Stimulated activated naive CD4-positive, alpha-beta T cell treated with Interleukin-2 at 50 U/mL for 16 hours (primary cell): ENCODE measurements around the gene TMEM179.

Experiments
- DNase-seq: peaks from one replicate; lab custom pipeline; 2025; lab: John Stamatoyannopoulos, UW

The TMEM179 gene

GRCh38 chr14:104569435-104569834 lies 35.1 kb downstream of the TMEM179 start:
- DNase-seq, result no peak

DNA sequence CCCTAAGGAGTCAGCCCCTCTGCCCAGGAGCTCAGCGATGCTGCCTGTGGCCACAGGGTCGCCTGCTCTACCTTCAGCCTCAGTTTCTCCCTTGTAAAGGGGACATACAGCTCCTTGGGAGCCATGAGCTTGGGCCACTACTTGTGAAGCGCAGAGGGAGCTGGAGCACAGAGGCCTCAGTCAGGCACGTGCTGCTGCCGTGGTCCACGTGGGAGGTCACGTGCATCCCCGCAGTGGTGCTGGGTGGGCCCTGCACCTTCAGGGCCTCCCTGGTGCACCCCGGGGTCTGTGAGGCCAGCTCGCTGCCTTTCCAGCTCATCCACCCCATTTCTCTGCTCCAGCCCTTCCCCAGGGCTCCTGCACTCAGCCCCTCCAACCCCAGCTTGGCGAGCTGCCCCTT lies 36.0 kb downstream of the TMEM179 start:
- no peak for DNase-seq

GRCh38 chr14:104567957-104568225 lies 36.7 kb downstream of the TMEM179 start:
- DNase-seq, result no peak

DNA sequence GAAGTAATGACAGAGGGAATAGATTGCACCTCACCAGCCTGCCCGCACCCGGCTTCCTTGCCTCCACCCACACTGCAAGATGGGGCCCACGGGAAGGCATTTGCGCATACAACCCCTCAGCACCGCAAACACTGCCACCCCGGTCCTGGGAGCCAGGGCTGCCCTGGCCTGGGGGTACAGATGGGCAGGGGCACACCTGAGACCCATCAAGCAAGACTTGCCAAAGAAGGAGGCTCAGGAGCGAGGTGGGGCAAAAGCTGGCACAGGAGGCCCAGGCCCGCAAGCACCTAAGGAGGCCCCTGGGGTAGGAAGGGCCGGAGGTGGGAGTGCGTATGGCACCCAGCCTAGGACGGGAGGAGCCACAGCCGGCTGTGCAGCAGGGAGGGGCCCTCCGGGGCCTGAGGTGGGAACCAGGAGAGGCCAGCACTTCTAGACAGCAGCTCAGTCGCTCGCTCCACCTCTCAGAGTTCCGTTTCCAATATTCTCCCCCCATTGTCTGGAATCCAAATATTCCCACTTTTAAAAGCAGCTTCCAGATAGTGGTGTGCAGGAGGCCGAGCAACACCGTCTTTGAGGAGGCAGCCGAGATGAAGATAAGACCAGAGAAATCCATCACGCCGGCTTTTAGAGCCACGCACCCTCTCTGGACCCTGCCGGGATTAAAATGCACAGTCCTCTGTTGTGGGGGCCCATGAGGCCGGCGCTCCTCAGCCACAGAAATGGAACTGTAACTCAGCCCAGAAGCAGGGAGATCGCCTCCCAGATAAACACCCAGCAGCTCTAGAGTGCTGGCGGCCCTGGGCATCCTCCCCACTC lies 37.2 kb downstream of the TMEM179 start:
- DNase-seq, result no peak

DNA sequence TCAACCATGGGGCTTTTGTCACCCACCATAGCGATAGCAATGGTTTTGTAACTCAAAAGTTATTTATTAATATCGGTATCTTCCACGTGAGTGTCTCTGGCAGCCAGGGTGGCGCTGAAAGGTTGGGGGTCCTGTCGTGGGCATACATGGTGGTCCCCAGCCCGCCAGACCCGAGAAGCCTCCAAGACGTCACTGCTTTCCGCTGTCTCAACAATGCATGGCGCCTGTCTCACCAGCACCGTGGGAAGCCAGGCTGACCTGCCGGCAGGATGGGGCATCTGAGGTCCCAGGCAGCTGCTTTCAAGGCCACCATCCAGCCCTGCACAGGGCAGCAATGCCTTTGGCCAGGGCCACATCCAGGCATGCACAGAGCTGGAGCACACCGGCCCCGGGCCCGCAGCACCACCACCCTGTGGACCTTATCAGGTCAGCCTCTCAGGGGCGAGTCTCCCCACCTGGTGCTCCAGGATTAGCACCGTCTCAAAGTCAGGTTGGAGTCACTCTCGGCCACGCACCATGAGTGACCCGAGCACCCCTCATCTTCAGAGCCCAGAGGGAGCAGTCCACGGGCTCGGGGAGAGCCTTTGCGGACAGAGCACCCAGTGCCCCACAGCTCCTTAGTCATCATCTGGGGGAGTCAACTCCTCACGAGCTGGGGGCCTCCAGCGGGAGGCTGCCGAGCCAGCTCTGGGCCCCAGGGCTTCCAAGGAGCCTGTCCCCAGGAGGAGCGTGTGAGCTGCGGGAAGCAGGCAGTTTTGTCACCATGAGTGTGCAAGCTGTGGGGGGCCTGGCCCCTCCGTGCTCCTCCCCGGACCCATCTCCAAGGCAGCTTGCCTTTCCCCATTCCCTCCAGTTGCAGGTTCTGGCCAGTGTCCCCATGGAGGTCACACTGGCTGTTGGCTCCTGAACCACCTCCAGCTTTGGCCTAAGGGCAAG lies 39.6 kb downstream of the TMEM179 start:
- no peak for DNase-seq

GRCh38 chr14:104563742-104564615 lies 40.6 kb downstream of the TMEM179 start:
- DNase-seq, result peak; percentile 43

GRCh38 chr14:104563191-104563741 lies 41.3 kb downstream of the TMEM179 start:
- no peak for DNase-seq

DNA sequence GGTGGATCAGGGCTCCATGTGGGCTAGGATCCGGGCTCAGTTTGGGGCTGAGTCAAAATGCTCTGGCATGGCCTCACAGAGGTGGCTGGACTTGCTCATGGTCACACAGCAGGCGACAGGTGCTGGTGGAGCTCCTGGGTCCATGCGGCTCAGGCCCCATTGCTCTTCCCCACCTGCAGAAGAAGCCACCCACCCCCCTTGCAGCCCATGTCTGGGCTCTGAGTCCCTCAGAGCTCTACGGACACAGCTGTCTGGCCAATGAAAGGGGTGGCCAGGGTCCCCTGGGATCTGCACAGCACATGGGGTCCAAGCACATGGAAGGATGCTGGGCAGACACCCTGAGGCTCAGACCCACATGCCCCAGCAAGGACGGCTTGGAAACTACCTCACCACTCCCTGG lies 42.0 kb downstream of the TMEM179 start:
- no peak for DNase-seq

GRCh38 chr14:104561632-104562495 lies 42.7 kb downstream of the TMEM179 start:
- no peak for DNase-seq

- DNase-seq, result no peak
Measured at GRCh38 chr14:104561124-104561557, 43.4 kb downstream of the TMEM179 start.

DNA sequence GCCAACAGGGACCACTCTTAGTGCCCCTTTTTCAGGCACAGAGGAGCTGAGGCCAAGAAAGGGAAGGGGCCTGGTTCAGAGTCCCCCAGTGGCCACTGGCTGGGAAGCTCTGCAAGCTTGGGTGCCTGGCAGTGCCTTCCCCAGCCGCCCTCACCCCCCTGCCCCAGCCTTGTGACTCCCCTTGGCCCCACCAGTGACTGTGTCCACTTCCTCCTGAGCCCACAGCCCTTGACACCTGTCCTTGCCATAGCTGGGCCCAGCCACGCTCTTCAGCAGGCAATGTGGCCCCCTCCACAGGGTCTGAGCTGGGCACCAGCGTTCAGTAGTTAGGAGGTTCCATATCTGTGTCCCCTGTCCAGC lies 44.0 kb downstream of the TMEM179 start:
- DNase-seq, result no peak

DNA sequence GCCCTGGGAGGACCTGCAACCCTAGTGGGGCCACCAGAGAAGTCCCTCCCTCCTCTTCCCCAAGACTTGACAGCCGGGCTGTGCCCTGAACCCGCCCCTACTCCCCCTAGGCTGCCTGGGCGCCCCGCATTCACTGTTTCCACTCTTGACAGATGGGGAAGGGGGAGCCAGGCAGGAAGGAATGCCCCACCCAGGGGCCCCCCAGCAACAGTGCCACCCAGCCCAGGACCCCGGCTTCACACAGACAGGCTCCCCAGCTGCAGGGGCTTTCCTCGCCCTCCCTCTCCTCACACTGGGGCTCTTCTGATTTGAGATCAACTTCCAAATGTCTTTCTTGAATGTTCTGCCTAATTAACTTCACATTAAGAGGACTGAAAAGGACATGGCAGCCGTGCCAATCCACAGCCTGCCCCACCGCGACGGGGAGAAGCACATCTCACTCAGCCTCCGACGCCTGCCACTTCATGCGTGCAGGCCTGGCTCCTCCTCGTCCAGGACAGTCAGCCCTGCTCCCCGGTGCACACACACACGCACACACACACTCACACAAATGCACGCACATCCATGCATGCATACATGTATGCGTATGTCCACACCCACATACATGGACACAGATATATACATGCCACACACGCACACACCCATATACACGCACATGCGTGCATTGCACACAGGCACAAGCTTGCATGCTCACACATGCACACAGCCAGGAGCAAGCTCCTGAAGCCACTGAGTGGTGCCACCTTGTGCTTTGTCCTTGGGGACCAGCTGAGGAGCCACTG lies 44.6 kb downstream of the TMEM179 start:
- DNase-seq, result no peak

DNA sequence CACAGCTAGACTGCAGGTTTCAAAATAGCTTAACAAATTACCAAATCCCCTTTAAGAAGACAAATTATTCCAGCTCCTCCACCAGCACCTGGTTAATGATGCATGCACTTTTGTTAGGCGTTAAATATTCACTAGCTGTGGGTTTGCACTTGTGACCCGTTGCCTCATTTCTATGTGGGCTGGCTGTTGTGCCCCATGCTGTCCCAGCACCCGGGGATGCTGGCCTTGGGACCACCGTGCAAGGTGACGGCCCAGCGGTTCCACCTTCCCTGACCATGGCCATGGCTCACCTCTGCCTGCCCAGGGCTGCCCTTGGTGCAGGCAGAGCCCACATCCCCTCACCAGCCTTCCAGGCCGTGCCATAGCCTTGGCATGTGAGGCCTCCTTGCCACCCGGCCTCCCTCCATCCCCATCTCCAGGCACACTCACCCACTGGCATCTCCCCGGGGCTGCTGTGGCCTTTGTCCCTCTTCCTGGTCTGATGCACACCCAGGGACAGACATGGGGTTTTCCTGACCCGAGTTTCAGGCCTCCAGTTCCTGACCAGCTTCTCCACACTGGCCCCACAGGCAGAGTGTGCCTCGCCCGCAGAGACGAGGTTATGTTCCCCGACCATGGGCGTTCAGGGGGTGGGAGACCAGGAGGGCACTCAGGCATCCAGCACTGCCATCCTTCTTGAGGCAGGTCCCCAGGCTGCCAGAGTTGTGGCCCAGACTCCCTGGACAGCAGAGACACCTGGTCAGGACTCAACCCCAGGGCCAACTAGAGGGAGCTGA lies 45.4 kb downstream of the TMEM179 start:
- DNase-seq, result no peak

DNA sequence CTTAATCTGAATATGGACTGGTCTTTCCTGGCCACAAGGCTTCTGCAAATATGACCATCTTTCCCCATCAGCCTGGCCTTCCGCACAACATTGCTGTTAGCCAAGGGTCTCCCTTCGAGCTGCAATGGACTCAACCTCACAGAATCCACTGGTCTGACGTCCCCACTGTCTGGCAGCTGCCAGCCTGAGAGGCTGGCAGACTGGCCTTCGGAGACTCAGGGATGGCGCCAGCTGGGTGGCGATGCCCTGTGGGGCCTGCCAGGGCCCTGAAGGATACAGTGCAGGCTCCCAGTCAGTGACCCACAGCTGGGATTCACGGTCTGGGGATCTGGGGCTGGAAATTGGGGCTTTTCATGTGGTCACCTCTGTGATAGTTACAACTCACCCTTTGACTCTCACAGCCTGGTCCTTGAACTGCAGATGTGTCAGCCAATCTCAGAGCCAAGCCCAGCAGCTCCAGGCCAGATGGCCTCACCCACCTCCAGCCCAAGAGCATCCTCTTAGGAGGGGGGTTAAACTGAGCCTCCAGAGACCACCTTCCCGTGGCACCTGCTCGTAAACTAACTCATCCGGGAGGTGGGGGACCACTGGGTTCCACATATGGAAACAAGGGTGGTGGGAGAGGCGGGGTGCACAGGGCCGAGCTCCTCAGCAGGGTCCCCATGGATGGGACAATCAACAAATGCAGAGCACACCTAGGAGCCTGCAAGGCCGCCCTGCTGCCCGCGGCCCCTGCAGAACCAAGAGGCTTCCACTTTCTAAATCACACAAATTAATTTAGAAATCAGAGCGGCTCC lies 46.1 kb downstream of the TMEM179 start:
- DNase-seq, result no peak

DNA sequence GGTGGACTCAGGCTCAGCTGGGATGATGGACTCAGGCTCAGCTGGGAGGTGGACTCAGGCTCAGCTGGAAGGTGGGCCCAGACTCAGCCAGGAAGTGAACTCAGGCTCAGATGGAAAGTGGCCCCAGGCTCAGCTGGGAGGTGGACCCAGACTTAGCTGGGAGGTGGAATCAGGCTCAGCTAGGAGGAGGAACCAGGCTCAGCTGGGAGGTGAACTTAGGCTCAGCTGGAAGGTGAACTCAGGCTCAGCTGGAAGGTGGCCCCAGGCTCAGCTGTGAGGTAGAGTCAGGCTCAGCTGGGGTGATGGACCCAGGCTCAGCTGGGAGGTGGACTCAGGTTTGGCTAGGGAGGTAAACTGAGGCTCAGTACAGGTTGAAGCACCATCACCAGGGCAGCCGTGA lies 46.8 kb downstream of the TMEM179 start:
- no peak for DNase-seq

DNA sequence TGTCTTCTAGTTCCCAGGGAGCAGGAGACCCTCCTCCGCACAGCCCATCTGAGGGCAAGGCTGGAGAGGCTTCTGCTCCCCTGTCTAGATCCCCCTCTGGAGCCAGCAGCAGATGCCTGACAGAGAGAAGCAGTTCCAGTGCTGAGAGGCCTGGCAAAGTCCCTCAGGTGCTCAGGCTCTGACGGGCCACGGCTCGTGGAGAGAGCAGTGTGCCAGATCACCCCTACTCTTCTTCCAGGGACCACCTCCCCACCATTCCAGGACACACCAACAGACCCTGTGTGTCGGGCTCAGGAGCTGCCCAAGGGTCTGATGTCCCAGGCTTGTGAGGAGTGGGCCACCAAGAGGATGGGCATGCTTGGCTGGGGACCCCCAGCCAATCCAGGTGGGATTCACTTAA lies 47.5 kb downstream of the TMEM179 start:
- DNase-seq, result no peak

DNA sequence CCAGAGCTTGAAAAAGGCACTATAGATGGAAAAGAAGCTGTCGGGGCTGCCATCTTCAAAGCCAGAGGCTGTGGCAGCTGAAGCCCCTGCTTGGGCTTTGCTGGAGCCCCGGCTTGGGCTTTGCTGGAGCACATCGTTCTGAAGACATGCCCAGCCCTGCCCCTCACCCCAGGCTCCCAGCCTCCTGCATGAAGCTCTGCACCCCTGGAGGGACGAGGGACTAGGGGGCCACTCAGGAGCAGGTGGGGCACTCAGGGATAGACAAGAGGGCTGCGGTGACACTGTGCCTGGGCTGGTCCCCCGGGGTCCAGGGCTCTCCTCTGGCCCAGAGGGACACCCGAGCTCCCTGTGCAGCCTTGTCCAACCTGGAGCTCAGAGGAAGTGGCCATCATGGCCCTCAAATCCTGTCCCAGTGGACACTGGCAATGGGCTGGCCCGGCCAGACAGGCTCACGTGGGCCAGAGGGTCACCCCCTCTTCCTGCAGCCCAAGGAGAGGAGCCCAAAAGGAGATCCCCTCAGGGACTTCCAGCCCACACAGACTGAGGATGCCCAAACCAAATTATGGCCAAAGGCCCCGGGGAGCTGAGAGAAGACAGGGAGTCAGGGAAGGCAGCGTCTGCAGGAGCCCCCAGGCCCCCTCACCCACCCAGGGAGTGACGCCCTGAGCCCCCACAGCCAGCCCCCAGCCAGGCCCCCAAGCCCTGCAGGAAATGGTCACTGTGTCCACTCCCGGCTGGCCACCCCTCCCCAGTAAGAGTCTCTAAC lies 48.1 kb downstream of the TMEM179 start:
- DNase-seq, result no peak
